NOMO-1 treated with DMSO at 0.1 percent for 48 hours (cell line): ENCODE data around the gene ACP7.
A peak's percentile ranks its signal among the peaks of the same experiment; 100 is the strongest.
"Not testable (repeated sequence)": the region's sequence is repeated elsewhere in the genome, so short reads cannot be mapped to it uniquely, and the experiment has no call there.

Experiments
- DNase-seq: peaks from one replicate; lab custom pipeline; 2025; ENCODE audit not compliant: unreplicated experiment; lab: John Stamatoyannopoulos, UW

ACP7 gene

GRCh38 chr19:39130337-39131254 is 46.4 kb downstream of the ACP7 start:
- no peak for DNase-seq

- no peak for DNase-seq
Measured at GRCh38 chr19:39131255-39131755, 47.1 kb downstream of the ACP7 start.

- DNase-seq: no peak
Measured at GRCh38 chr19:39132344-39132969, 48.3 kb downstream of the ACP7 start.

DNA sequence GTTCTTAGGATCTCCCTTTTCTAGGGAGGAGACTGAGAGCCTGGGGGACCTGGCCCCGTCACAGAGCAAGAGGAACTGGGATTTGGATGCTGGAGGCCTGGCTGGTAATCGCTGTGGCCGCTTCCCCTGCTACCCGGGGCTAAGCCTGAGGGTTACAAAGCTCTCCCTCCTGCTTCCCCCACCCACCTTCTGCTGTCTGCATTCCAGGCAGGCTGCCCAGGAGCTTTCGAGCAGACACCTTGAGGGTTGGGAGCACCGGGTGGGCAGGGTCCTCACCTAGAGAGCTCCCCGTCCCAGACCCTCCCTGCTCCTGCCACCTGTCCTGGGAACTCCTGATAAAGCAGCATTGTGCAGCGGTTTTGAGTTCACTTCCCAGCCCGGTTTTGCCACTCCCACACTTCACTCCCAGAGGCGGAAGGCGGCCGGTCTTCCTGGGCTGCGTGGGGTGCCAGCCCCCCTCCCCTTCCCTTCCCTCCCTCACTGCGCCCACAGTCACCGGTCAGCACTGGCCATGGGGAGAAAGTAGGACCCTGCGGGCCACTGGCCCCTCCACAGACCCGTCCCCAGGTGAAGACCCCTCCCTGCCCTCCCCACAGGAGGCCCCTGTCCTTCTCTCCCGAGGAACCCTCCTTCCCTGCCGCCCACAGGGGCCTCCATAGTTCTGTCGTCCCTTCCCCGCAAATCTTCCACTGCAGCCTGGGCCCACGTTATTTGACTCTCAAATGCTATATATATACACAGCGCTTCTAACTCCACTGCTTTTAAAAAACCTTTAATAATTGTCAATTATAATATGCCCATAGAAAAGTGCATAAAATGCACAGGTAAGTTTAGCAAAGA is 49.5 kb downstream of the ACP7 start:
- DNase-seq: no peak

- DNase-seq: no peak
Measured at GRCh38 chr19:39135701-39136100, 51.5 kb downstream of the ACP7 start.

DNA sequence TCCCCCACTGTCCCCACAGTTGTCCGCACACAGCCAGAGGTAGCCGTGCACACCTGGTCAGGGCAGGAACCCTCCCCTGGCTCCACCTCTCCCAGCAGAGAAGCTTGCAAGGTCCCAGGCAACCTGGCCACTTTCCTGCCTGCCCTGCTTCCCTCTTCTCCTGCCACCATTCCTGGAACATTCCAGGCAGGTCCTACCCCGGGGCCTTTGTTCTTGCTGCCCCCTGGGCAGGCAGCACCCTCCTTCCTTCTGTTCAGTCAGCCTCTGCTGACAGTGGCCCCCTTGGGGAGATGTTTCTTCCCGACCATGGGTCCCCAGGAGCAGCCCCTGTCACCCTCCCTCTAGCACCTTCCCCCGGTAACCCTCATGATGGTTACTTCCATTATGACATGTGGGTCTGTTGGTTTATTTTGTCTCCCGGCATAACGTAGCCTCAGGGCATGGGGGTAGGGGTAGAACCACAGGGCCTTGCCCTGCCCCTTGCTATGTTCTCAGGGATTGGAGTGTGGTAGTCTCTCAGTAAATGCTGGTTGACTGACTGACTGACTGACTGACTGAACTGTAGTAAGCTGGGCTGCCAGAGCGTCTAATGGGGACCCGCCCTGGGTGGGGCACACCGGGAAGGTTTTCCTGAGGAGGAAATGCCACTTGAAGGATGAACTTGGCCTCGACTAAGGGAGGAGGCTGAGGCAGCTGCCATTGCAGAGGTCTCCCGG is 52.2 kb downstream of the ACP7 start:
- no peak for DNase-seq

DNA sequence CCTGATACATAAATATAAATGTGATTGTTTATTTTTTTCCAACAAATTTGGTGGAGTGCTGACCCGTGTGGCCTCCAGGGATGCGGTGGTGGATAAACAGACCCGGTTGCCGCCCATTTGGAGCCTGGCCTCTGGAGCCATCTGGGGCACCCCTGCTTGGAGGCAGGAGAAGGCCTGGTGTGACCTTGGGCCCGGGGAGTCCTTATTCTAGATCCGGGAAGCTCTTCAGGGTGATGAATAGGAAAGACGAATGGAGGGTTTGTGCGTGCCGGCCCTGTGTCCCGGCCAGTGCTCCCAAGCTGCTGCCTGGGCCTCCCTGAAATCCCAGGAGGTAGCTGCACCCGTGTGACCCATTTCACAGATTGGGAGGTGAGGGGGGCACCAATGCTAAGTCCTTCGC is 53.0 kb downstream of the ACP7 start:
- DNase-seq: no peak

DNA sequence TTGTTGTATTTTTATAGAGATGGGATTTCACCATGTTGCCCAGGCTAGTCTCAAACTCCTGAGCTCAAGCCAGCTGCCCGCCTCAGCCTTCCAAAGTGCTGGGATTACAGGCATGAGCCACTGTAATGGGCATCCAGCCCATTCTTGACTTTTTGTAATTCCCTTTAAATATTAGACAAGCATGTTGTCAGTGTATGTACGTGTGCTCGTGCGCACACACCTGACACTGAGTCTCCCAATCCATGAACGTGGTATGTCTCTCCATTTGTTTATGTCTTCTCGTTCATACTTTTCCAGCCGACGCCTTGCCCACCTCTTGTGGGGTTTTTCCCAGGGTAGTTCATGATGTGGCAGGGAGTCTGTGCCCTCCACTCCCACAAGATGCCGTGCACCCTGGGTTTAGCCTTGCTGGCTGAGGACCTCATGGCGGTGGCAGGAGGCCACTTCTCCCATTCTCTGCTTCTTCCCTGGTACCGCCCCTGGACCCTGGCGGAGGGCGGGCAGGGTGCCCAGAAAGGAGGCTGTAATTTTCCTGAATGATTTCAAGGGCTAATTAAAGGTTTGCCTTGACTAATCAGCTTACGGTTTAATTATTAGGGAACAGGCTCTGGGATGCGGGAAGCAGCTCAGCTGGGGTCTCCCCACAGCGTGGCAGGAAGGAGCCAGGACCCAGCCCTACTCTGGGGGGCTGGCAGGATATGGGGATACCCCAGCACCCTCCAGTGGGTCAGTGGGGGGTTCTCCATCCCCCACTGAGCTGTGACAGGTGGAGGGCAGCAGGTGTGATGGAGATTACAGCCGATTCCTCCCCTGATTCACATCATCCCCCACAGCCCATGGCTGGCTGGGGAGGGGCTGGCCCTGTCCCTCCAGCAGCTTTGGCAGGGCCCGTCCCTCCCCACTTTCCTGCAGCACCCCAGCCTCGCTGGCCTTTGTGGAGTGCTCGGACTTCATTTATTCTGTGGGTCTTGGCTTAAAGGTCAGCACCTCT is 54.3 kb downstream of the ACP7 start:
- no peak for DNase-seq

GRCh38 chr19:39139305-39139874 is 55.2 kb downstream of the ACP7 start:
- no peak for DNase-seq

- no peak for DNase-seq
Measured at GRCh38 chr19:39139971-39140453, 55.8 kb downstream of the ACP7 start.

DNA sequence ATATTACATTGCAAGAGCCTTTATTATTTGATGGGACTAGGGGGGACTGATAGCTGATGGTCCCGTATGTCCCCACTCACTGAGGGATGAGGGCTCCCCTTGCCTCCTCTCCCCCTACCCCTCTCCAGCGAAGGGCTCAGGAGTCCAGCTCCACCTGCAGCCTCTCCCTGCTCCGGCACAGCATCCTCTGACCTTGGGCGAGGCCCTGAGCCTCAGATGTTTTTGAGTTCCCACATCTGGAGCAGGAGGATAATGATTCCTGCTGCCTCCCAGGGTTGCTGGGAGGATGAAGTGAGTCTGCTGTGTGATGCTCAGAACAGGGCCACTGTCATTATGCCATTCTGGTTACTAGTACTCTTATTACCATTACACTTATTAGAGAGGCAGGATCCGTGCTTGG is 56.4 kb downstream of the ACP7 start:
- DNase-seq: no peak

- DNase-seq: no peak
Measured at GRCh38 chr19:39141929-39142328, 57.8 kb downstream of the ACP7 start.

GRCh38 chr19:39142630-39143029 is 58.5 kb downstream of the ACP7 start:
- peak; percentile 13 for DNase-seq

DNA sequence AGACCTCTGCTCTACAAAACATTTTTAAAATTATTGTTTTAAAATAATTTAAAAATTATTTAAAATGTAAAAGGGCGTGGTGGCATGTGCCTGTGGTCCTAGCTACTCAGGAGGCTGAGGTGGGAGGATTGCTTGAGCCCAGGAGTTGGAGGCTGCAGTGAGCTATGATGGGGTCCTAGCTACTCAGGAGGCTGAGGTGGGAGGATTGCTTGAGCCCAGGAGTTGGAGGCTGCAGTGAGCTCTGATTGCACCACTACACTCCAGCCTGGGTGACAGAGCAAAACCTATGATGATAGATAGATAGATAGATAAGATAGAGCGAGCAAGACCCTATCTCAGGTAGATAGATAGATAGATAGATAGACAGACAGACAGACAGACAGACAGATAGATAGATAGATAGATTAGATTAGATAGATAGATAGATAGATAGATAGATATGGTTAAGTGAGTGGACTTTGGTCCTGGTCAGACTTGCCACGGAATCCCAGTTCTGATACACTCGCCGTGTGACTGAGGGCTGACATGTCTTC is 59.7 kb downstream of the ACP7 start:
- not testable (repeated sequence) for DNase-seq

- no peak for DNase-seq
Measured at GRCh38 chr19:39144290-39145071, 60.3 kb downstream of the ACP7 start.

DNA sequence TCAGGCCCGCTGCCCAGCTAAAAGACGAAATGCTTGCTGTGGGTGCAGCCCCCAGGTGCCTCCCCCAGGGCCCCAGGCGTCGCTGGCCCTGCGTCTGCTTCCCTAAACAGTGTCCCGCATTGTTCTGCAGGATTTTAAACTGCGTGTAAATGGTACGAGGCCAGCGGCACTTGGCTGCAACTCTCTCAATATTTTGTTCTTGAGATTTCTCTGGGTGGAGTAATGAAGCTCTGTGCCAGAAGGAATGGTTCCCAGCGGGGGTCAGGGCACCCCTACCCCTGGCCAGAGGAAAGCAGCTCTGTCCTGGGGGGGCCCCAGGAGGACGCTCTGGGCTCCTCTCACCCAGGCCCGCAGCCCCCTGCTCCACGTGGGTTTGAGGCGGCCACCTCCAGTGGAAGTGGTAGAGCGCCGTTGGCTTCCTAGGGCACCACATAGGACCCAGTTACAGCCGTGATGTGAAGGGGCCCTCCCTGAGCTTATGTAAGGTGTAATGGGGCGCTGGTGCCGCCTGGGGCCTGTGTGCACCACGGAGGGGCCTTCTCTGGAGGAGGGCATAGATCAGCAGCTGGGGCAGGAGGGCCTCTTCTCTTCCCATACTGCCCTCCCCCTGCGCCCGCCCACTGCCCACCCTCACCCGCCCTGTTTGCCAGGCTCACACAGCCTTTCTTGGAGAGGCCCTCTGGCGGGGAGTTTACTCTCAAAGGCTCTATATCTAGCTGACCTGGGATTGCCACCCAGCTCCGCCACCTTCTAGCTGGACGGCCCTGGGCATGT is 61.2 kb downstream of the ACP7 start:
- no peak for DNase-seq

GRCh38 chr19:39146091-39146490 is 61.9 kb downstream of the ACP7 start:
- DNase-seq: no peak
